ENCODE results near the gene RAB6B.

RAB6B gene

DNA sequence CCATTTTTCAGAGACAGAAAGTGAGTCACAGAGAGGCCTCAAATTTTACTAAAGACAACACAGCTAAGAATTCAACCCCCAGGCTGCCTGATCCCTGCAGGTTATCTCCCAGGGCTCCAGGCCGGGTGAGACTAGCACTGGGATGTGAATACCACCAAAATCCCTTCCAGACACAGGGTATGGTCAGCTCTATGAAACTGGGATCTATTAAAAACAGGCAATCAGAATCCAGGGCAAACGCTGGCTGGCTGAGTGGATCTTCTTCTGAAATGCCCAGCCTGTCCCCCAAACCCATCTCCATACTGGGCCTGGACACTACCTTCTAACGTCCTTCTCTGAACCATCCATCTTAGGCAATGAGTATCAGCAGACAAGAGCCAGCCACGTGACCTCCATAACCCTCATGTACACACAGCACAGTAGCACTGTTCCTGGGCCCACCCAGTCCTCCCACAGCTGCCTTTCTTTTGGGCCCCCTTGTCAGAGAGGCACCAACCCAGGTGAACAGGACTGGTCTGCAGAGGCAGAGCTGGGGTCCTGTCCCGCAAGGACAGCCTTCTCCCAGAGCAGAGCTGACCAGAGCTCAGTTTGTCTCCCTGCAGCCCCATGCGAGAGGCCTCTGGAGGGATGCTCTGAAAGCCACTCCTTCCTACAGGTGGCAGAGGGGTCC, 1.9 kb downstream of the RAB6B start:
- DNase-seq: no peak

DNA sequence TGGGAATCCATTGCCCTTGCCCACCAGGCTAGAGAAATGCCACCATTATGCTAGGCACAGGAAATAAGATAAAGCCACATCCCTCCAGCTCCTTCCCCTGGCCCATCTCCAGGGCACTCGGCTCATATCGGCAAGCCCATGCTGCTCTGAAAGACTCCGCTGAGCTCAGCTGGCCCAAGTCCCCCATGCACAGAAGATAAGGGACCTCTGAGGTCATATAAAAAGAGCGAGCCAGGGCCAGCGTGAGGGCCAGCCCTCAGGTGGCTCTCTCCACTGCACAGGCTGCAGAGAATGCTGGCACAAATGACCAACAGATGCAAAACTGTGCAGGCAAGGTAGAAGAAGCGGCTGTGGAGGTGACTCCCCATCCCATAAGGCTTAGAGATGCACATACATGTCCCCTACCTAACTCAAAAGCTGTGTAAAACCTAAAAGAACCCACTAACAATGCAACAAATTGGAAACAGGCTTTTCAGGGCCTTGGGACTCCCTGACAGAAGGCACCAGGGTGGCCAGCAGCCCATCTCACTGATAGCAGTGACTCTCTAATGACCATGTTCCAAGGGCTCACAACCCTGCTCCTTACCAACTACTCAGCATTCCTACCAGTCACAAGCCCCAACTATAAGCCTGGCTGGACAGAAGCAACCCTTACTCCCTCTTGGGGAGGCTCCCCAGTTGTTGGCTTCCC, 3.0 kb downstream of the RAB6B start:
- no peak for DNase-seq

DNA sequence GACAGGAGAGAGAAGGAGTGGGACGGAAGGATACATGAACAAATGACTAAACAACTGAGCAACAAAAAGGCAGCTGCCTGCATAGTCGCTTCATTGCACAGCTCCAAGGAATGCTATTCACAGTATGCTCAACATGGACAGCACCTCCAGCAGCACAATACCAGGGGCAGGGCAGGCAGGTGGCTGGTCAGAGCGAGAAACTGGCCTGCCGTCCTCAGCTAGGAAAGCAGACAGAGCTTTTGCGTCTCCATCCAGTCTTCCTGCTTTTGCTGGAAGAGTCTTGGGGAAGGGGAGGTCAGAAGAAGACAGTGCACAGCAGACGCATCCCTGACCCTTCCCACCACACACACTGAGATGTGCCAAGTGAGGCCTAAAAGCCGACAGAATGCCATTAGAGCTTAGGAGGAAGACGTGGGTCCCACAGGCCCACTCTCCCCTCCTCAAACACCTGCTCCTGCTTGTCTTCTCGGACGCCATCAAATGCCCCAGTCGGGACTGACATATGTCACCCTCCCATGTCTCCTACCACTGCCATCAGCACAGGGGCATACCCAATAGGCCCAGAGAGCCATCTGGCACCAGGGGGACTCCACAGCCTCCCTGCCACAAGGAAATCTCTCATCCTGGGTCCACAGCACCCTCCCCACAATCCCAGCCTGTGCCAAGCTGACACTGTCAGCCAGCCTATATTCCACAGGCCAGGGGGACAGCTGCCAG, 3.9 kb downstream of the RAB6B start:
- no peak for DNase-seq

DNA sequence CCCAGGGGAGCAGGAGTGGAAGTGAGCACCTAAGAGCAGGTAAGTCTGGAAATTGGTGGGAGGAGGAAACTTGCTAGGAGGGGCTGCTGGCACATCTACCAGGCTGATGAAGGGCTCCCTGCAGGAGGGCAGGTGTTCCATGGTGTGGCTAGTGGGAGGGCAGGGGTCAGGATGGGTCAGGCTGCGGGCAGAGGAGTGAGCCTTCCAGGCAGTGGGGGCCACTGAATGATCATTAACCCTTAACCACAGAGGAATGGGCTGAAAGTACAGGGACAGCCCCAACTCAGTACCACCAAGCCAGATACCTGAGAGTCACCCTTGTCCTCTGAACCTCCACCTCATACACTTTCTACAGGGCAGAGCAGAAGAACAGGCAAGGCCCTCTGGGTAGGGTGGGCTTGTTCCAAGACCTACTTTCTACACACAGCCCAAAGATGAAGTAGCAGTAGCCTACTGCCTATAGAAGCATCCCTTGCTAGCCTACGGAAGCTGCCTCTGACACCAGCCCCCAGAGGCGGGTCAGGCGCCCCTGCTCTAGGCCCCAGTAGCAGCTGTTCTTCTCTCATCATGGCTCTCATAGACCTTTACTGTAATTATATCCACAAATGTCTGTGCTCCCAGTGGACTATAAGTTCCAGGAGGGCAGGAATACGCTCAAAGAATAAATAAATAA, 4.6 kb downstream of the RAB6B start:
- no peak for DNase-seq

DNA sequence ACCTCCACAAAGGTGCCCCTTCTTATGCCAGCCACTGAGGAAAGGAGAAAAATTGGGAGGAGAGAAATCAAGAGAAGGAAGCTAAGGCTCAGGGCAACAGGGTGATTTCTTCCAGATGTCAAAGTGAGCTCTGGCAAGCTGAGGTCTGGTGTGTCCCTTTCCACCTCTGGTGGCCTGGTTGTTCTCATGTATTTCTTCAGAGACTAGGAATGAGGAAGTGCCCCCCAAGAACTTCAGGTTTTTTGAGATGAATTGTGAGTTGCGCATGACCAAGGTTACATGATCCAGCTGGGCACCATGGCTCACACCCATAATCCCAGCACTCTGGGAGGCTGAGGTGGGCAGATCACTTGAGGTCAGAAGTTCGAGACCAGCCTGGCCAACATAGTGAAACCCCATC, 5.6 kb downstream of the RAB6B start:
- no peak for DNase-seq

DNA sequence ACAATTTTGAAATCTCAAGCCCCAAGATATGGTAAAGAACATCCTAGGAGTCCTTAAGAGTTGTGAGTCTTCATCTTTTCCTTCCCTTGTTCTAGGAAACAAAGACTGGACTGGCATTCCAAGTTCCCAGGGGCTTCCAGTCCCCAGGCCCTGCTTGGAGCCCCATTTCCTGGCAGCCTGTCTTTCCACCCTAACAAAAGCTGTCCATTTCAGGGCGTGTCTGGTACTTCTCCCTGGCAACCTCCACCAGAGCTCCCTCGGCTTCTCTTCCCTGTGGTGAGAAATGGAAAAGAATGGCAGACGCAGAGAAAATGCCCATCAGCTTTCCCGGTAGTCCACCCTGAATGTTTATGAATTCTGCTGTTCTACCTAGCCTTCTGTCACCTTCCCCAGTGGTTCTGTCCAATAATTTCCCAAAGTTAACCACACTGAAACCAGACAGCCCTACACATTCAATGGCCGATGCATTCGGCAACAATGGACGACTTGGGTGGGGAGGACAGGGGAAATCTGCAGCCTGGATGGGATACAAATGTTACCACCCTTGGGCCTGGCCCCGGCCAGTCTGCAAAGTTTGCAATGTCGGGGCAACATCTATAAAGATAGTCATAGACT, 6.8 kb downstream of the RAB6B start:
- no peak for DNase-seq

DNA sequence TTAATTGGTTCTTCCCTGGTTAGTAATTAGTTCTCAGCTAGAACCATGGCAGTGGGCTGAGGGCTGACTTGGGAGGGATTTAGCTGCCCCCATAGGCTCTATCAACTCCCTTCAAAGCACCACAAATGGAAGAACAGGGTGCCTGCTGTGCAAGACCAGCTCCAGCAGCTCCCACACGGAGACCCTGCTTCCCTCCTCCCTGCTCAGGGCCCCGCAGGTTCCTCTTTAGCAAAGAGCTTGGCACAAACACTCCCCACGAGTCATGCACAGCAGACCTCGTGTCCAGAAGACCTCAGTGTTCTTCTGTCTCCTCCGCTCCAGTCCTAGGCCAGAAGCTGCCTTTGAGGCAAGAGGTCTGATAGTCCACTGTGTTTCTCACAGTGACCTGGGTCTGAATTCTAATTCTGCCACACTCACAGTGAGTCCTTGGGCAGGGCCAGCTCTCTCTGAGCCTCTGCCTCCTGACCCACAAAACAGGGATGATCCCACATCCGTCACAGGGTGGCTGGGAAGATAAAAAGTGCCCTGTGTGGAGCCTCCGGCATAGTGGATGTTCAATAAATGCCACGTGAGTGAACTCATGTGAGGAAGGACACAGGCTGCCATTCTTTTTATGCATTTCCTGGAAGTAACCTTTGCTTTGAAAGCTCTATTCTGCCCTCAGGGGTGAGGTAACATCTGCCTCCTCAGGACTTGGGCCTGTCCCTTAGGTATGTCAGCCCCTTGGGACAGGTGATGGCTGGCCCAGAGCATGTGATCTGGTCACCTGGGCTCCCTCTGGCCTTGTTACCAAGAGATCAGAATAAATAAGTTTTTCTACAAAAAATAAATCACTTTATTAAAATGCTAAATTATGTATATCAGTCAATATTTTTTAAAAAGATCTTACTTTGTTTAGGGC, 7.6 kb downstream of the RAB6B start:
- DNase-seq: no peak

DNA sequence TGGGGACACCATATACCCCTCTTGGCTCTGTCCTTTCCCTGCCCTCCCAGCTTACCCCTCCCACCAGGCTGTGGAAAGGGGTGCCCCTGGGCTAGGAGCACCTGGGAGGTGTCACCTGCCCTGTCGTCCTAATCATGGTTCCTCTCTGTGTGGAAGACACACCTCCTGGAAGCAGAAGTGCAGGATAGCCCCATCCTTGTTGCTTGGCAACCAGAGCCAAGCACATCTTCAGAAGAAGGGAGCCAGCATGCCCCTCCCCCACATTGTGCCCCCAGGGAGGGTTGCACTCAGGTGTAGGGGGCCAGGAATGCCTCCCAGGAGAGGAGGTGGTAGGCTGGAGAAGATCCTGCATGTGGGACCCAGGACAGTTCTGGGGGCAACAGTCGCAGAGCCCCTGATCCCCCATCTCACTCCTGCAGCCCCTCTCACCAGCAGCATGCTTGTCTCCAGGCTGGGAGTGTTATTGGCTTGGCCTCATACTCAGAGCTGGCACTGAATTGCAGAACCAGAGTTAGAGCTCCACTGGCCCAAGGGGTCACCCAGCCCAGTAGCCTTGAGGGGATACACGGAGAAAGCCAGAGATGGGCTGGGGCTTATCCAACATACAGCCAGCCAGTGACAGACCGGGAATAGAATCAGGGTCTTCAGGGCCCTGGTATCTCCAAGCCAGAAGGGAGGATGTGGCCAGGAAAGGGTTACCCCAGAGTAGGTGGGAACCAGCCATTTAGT, 8.4 kb downstream of the RAB6B start:
- no peak for DNase-seq

DNA sequence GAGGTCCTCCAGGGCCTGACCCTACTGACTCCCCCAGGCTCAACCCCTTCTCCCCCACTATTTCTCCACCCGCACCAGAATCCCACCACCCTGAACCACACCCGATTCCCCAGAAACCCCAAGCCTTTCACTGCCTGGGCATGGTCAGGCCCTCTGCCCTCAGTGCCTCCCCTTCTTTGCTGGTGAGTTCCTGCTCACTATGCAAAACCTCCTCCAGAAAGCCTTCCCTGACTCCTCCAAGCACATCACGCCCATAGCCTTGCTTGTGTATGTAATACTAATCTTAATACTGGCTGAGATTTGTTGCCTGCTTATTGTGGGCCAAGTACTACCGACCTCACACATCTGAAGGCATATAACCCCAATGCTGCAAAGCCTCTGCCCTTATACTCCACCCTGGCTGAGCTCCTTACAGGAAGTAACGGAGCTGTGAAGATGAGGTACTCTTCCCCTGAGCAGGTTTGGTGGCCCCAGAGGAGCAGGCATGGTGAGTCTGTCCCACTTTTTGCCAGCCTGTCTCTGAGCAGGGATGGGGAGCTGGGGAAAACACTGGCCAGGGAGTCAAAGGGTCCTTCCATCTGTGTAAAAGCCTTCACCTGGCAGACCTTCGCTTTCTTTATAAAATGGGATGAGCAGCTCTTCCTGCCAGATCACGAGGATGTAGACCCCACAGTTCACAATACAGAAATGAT, 9.5 kb downstream of the RAB6B start:
- no peak for DNase-seq

DNA sequence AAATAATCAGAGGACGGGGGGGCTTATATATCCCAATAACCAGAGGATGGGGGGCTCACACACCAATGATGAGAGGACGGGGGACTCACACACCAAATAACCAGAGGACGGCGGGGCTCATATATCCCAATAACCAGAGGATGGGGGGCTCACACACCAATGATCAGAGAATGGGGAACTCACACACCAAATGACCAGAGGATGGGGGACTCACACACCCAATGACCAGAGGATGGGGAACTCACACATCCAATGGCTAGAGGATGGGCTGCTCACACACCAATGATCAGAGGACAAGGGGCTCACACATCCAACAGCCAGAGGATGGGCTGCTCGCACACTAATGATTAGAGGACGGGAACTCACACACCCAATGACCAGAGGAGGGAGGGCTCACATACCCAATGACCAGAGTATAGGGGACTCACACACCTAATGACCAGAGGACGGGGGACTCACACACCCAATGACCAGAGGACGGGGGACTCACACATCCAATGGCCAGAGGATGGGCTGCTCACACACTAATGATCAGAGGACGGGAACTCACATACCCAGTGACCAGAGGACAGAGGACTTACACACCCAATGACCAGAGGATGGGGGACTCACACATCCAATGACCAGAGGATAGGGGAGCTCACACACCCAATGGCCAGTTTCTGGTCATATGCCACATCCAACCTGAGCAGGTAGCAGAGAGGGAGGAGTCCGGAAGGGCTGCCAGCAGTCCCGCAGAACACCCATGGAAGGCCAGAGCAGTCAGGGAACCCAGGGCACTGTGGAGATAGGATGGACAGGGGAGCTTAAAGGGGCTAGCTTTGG, 10.6 kb downstream of the RAB6B start:
- no peak for DNase-seq

DNA sequence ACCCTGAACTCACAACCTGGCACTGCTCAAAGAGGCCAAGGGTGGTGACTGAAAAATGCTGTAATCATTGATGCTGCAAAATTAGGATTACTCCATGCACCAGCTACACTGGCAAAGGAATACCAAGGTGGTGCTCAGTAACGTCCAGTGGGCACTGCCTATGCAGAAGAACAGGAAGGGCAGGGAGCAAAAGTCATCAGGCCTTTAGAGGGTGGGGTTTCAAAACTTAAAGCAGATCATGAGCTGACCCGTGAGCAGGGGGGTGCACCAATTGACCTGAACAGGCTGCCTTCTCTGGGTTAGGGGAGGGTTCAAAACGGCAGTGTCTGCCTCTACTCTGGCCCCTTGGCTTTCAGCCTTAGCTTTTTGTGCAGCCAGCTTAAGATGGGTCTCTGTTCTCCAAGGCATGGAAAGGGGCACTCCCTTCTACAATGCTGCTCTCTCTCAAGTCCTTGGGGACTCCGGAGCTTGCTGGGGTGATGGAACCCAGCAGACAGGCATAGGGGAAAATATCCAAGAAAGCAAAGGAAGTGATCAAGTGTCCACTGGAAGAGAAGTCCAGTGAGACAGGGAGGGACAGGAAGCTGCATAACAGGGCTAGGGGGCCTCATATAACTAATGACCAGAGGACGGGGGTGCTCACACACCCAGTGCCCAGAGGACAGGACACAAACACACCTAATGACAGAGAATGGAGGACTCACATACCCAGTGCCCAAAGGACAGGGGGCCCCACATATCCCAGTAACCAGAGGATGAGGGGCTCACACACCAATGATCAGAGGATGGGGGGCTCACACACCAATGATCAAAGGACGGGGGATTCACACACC, 11.4 kb downstream of the RAB6B start:
- no peak for DNase-seq

DNA sequence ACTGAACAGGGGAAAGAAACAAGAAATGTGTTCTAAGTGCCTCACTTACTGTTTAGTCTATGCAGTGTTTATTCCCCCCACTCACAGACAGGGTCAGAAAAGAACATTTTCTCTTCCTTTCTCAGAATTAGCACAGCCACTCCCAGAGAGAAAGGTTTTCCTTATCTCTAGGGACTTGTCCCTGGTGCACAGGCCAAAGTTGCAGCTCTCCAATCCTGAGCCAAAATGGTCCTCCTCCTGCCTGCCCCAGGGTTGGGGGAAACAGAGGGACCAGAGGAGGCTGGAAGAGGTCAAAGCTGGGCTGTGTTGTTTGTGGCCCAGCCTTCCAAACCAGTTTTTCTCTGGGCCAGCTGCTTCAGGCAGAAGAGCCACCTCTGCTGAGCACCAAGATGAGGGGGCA, 12.0 kb downstream of the RAB6B start:
- no peak for DNase-seq

DNA sequence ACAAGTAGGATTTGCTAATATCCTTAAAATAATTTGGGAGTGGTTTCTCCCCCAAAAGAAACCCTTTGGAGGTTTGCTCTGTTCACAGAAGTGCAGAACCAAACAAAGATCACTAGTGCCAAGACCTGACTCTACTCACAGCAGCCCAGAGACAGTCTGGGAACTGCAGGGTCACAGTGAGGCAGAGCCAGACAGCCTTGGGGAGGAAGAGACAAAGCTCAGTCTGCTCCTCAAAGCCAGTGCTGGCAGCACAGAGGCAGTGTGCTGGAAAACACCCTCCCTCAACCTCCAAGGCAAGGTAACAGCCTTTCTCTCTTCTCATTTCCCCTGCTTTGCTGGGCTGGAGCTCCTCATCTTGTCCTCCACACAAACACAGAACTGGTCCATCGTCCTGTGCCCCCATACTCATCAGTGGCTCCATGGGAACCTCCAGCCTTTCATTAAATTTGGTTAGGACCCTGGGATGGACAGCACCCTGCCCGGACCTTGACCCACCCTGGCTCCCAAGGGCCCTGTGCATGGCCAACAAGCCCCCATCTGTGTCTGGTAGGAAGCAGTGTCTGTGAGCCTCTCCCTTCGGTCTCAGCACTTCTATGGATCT, 12.6 kb downstream of the RAB6B start:
- DNase-seq: no peak

DNA sequence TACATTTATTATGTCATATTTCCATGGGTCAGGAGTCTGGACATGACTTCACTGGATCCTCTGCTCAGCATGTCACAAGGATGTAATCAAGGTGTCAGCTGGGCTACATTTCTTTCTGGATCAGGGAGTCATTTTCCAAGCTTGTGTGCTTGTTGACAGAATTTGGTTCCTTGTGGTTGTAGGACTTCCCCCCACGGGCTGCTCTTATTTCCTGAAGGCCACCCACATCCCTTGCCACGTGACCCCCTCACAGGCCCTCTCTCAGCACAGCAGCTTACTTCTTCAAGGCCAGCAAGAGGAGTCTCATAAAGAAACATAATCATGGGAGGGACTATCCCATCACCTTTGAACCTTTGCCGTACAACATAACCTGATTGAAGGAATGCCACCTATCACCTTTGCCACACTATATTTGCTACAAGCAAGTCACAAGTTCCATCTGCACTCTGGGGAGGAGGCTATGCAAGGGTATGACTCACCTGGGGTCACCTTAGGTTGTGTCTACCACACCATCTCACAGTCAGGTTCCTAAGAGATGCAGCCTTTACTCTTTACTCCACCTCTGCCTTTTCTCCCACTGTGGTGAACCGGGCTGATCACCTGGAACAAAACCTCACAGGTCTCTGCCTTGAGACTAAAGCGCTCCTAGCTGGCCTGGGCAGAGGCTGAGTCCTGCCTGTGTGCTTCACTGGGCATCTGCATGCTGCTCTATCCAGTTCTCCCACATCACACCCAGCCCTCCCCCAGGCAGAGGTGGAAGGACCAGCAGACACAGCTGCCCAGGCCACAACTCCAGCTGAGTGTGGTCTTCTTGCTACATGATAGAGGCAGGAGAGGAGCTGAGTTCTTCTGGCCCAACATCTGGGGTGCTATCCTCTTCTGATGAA, 13.5 kb downstream of the RAB6B start:
- DNase-seq: no peak

DNA sequence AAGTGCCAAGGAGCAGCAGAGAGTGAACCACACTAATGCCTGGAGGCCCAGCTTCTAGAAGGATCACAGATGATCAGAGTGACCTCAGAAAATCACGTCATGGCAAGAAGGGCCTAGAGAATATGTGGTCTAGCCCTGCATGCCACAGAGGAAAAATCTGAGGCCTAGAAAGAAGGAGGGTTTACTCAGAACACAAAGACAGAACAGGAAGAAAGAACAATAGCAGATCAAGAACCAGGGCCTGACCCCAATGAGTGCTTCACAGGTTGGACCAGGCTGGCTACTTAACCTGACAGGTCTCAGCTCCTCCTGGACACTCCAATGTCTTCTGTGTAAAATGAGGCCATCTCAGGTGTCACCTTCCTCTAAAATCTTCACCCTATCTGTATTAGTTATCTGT, 14.2 kb downstream of the RAB6B start:
- no peak for DNase-seq

DNA sequence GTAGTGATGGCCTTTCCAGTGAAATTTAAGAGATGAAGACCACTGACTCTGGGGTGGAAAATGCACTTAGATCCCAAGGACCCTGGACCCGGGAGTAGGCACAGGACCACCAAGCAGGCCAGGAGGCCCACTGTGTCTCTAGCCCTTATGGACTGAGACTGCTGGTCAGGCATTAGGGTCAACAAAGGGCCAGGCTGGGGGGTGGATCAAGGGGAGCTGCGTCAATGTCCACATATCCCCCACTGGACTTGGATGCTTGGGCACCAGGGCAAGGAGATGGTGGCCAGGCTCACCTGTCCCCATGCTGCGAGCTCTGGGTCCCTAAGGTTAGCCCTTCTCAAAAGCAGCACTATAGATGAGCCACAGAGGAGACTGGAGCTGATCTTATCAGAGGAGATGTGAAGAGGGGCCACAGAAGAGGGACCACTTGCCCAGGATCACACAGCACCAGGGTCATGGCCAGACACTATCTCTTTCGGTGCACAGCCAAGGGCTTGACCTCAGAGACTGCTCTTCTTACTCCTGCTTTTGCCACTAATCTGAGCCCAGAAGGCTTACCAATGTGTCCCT, 14.7 kb downstream of the RAB6B start:
- DNase-seq: no peak

DNA sequence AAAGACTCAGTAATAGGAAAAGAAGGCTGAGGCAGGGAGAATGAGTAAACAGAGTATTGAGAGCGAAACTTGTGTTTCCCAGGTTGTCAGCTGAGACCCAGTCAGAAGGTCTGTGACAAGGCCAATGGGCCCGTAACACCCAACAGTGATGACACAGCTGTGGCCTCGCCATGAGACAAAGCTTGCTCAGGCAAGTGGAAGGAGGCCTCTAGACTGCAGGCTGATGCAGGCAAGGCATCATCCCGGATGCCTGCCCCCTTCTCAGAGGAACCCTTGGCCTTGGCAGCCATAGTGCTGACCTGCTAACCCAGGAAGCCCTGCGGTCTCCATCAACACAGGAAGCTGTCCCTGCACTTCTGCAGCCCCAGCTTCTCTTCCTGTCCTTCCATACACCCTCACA, 15.4 kb downstream of the RAB6B start:
- DNase-seq: no peak

All from cerebellar nuclear complex (tissue), 1 donor.